ENCODE results near the gene C6orf62.

- TF ChIP-seq CTCF (IDR thresholded peaks at IDR 0.05) (no peak), POLR2AphosphoS5 (IDR thresholded peaks at IDR 0.05) (no peak), POLR2A (IDR thresholded peaks at IDR 0.05) (no peak)
These were observed 28.4 kb downstream of the C6orf62 start for GRCh38 chr6:24690593-24690992.

All from prostate gland (tissue), 2 donors.